ENCODE data around the gene C2orf76. TPM values are rescaled to one million over a fixed set of nuclear protein-coding genes. Genes with fewer than 3 reads are reported as not detected.
"Not testable (repeated sequence)": the region's sequence is repeated elsewhere in the genome, so short reads cannot be mapped to it uniquely, and the experiment has no call there.

C2orf76 gene
- 10.9 TPM for polyA plus RNA-seq (2013, experiment 1 of 2; ENCODE audit: insufficient read length)
- polyA plus RNA-seq (2013, experiment 2 of 2; ENCODE audit: insufficient read length): 10.3 TPM

GRCh38 chr2:119366649-119367471 is at the start of gene C2orf76, which contains the start of gene DBI:
C2orf76 (minus strand) TSS chr2:119366834; CDS start chr2:119339959, 26,875 bp downstream.
DBI (plus strand) TSS chr2:119366977; CDS start chr2:119367052, 75 bp downstream.
- DNase-seq: peak; percentile 94

GRCh38 chr2:119415630-119416029 is 49.0 kb upstream of the C2orf76 start:
- no peak for DNase-seq

GRCh38 chr2:119414894-119415293 is 48.3 kb upstream of the C2orf76 start:
- no peak for DNase-seq

GRCh38 chr2:119409506-119409905 is 42.9 kb upstream of the C2orf76 start:
- no peak for DNase-seq

GRCh38 chr2:119408221-119408619 is 41.6 kb upstream of the C2orf76 start:
- DNase-seq: no peak

- DNase-seq: peak; percentile 49
Measured at GRCh38 chr2:119407430-119408220, 41.0 kb upstream of the C2orf76 start.

GRCh38 chr2:119405151-119405550 is 38.5 kb upstream of the C2orf76 start:
- DNase-seq: no peak

- not testable (repeated sequence) for DNase-seq
Measured at GRCh38 chr2:119403618-119404017, 37.0 kb upstream of the C2orf76 start.

- DNase-seq: no peak
Measured at GRCh38 chr2:119402645-119403560, 36.3 kb upstream of the C2orf76 start.

- no peak for DNase-seq
Measured at GRCh38 chr2:119402106-119402505, 35.5 kb upstream of the C2orf76 start.

- DNase-seq: no peak
Measured at GRCh38 chr2:119397196-119397595, 30.6 kb upstream of the C2orf76 start.

GRCh38 chr2:119393971-119394748 is 27.5 kb upstream of the C2orf76 start:
- no peak for DNase-seq

- DNase-seq: peak; percentile 69
Measured at GRCh38 chr2:119389615-119390306, 23.1 kb upstream of the C2orf76 start.

- peak; percentile 80 for DNase-seq
Measured at GRCh38 chr2:119387381-119388129, 20.9 kb upstream of the C2orf76 start.

GRCh38 chr2:119385466-119385865 is 18.8 kb upstream of the C2orf76 start:
- DNase-seq: no peak

- DNase-seq: no peak
Measured at GRCh38 chr2:119384971-119385370, 18.3 kb upstream of the C2orf76 start.

- no peak for DNase-seq
Measured at GRCh38 chr2:119383410-119384140, 16.9 kb upstream of the C2orf76 start.

GRCh38 chr2:119378566-119378965 is 11.9 kb upstream of the C2orf76 start:
- DNase-seq: no peak

GRCh38 chr2:119377993-119378345 is 11.3 kb upstream of the C2orf76 start:
- no peak for DNase-seq
